ENCODE measurements around the gene TAS2R4. TPM values are rescaled to one million over a fixed set of nuclear protein-coding genes. Genes with fewer than 3 reads are reported as not detected.
A peak's percentile ranks its signal among the peaks of the same experiment; 100 is the strongest.
"Not testable (repeated sequence)": the region's sequence is repeated elsewhere in the genome, so short reads cannot be mapped to it uniquely, and the experiment has no call there.

Gene TAS2R4
- total and polyA plus RNA-seq, 2 experiments from 2014 or later: 0.13 to 0.32 TPM

DNA sequence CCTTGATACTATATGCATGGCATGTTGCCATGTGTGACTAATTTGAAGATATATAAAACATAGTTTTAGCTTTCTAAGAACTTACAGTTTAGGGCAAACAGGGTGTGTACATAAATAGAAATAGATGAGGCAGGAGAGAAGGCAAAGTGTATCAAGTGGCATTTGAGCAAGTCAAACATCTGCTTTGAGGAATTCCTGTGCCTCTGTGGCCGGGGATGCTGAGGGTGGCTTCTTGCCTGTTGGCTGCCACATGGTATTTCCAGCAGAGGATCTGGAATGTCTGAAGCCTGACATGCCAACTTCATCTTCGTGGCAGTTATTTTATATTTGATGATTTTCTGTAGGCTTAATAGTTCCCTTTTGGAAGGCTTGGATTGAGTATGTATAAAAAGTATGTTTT is 32.3 kb upstream of the TAS2R4 start:
- H3K36me3 ChIP-seq (ENCODE audit: low read depth): peaks cover 73% of the 10 kb centered on the region
- no peaks in the 10 kb centered on the region for H4K20me1 ChIP-seq (ENCODE audit: insufficient read depth)
- no peaks in the 10 kb centered on the region for H3K27me3 ChIP-seq (replicated peaks; ENCODE audit: insufficient read depth)
- in situ Hi-C loops (cut with MboI): no loop called here
- H3K4me3 ChIP-seq: no peak overlapping the region
- H3K9me2 ChIP-seq (ENCODE audit: insufficient read depth): no peaks in the 10 kb centered on the region
- no peak overlapping the region for H3K27ac ChIP-seq
- H3K9ac ChIP-seq: no peak overlapping the region
- no peaks in the 10 kb centered on the region for H3K9me3 ChIP-seq (ENCODE audit: low read depth)
- no peak for TF ChIP-seq EZH2 (IDR thresholded peaks at IDR 0.05; ENCODE audit: insufficient read depth, poor library complexity, severe bottlenecking)
- no peak for TF ChIP-seq EZH2phosphoT487 (IDR thresholded peaks at IDR 0.05; ENCODE audit: insufficient read depth, low read depth)
- no peak overlapping the region for H3K4me2 ChIP-seq (ENCODE audit: unreplicated experiment)
- H3F3A ChIP-seq (ENCODE audit: insufficient read depth): no peaks in the 10 kb centered on the region
- H3K79me2 ChIP-seq (ENCODE audit: insufficient read depth): peaks cover 57% of the 10 kb centered on the region
- 3 to 6% methylated on average over 2 of the region's 2 CpGs for WGBS, 2 experiments (ENCODE audit: low coverage in 1 of 2, low lambda C conversion rate in 2 of 2, missing lambda C conversion rate in 2 of 2)
- H2AFZ ChIP-seq: no peak overlapping the region
- H3K4me1 ChIP-seq (ENCODE audit: insufficient read depth): peaks cover 6% of the 10 kb centered on the region; the same call in 1 of the 2 replicates
- DNase-seq: peak; percentile 6

- 95 to 99% methylated on average over 2 of the region's 2 CpGs for WGBS, 2 experiments (ENCODE audit: low coverage in 1 of 2, low lambda C conversion rate in 2 of 2, missing lambda C conversion rate in 2 of 2)
- H3K9ac ChIP-seq: no peak overlapping the region
Measured at GRCh38 chr7:141748396-141748795, 28.1 kb upstream of the TAS2R4 start.

DNA sequence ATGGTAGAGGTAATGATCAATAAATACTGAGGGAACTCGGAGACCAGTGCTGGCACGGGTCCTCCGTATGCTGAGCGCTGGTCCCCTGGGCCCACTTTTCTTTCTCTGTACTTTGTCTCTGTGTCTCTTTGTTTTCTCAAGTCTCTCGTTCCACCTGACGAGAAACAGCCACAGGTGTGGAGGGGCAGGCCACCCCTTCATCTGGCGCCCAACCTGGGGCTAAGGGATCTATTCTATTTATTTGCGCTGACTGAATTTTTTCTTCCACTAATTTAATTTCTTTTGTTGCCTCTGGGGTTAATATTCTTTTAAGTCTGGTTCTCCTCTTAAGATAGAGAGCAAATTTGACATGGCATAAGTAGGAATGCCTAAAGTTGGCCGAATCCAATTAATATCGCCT is 24.6 kb upstream of the TAS2R4 start:
- H3K9ac ChIP-seq; H3K9me2 ChIP-seq (ENCODE audit: insufficient read depth); H2AFZ ChIP-seq; H3F3A ChIP-seq (ENCODE audit: insufficient read depth); H4K20me1 ChIP-seq (ENCODE audit: insufficient read depth); H3K4me2 ChIP-seq (ENCODE audit: unreplicated experiment); in situ Hi-C loops (cut with MboI); H3K4me3 ChIP-seq; H3K27ac ChIP-seq; H3K79me2 ChIP-seq (ENCODE audit: insufficient read depth); H3K9me3 ChIP-seq (ENCODE audit: low read depth); H3K4me1 ChIP-seq (ENCODE audit: insufficient read depth); H3K27me3 ChIP-seq (replicated peaks; ENCODE audit: insufficient read depth): not testable (repeated sequence)
- peak; percentile 15 for DNase-seq
- WGBS, 2 experiments (ENCODE audit: low coverage in 1 of 2, low lambda C conversion rate in 2 of 2, missing lambda C conversion rate in 2 of 2): 96 to 98% methylated on average over 10 of the region's 10 CpGs
- H3K36me3 ChIP-seq (ENCODE audit: low read depth): peaks cover 64% of the 10 kb centered on the region

More at GRCh38 chr7:141748396-141748795, 28.1 kb upstream of the TAS2R4 start:
- H4K20me1 ChIP-seq (ENCODE audit: insufficient read depth): no peaks in the 10 kb centered on the region
- H3K4me2 ChIP-seq (ENCODE audit: unreplicated experiment): no peak overlapping the region
- H2AFZ ChIP-seq: no peak overlapping the region
- no peaks in the 10 kb centered on the region for H3K9me2 ChIP-seq (ENCODE audit: insufficient read depth)
- H3K36me3 ChIP-seq (ENCODE audit: low read depth): peaks cover 88% of the 10 kb centered on the region
- H3K4me1 ChIP-seq (ENCODE audit: insufficient read depth): no peaks in the 10 kb centered on the region
- in situ Hi-C loops (cut with MboI): no loop called here
- DNase-seq: no peak
- TF ChIP-seq EZH2phosphoT487 (IDR thresholded peaks at IDR 0.05; ENCODE audit: insufficient read depth, low read depth) (no peak), EZH2 (IDR thresholded peaks at IDR 0.05; ENCODE audit: insufficient read depth, poor library complexity, severe bottlenecking) (no peak)
- H3K27ac ChIP-seq: no peak overlapping the region
- H3K4me3 ChIP-seq: no peak overlapping the region
- H3K79me2 ChIP-seq (ENCODE audit: insufficient read depth): peaks cover 16% of the 10 kb centered on the region
- peaks cover 5% of the 10 kb centered on the region; the same call in 1 of the 2 replicates for H3F3A ChIP-seq (ENCODE audit: insufficient read depth)
- no peaks in the 10 kb centered on the region for H3K27me3 ChIP-seq (replicated peaks; ENCODE audit: insufficient read depth)
- H3K9me3 ChIP-seq (ENCODE audit: low read depth): peaks cover 3% of the 10 kb centered on the region

DNA sequence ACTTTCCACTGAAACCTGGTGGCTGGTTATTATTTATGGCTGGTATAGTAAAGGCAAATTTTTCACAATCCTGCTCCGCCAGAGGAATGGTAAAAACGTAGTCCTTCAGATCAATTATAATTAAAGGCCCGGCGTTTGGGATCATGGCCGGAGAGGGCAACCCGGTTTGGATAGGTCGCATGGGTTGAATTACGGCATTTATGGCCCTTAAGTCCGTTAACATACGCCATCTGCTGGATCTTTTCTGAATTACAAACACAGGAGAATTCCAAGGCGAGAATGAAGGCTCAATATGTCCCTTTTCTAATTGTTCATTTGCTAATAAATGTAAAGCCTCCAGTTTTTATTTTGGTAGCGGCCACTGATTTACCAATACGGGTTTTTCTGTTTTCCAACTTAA is 23.8 kb upstream of the TAS2R4 start:
- Histone ChIP-seq H3K36me3 (ENCODE audit: low read depth) (peaks cover 61% of the 10 kb centered on the region), H3K79me2 (ENCODE audit: insufficient read depth) (no peaks in the 10 kb centered on the region; the same call in 1 of the 2 replicates), H3K9me3 (ENCODE audit: low read depth) (peaks cover 3% of the 10 kb centered on the region), H2AFZ (no peak overlapping the region), H3K27ac (no peak overlapping the region), H3K4me1 (ENCODE audit: insufficient read depth) (no peaks in the 10 kb centered on the region), H3K4me2 (ENCODE audit: unreplicated experiment) (no peak overlapping the region), H3K27me3 (replicated peaks; ENCODE audit: insufficient read depth) (no peaks in the 10 kb centered on the region), H3K4me3 (no peak overlapping the region), H3K9ac (no peak overlapping the region), H3K9me2 (ENCODE audit: insufficient read depth) (no peaks in the 10 kb centered on the region), H3F3A (ENCODE audit: insufficient read depth) (peaks cover 5% of the 10 kb centered on the region; the same call in 1 of the 2 replicates), H4K20me1 (ENCODE audit: insufficient read depth) (no peaks in the 10 kb centered on the region)
- TF ChIP-seq EZH2 (IDR thresholded peaks at IDR 0.05; ENCODE audit: insufficient read depth, poor library complexity, severe bottlenecking): no peak
- TF ChIP-seq EZH2phosphoT487 (IDR thresholded peaks at IDR 0.05; ENCODE audit: insufficient read depth, low read depth): no peak
- no peak for DNase-seq
- 96% methylated on average over 13 of the region's 13 CpGs for WGBS, 2 experiments (ENCODE audit: low coverage in 1 of 2, low lambda C conversion rate in 2 of 2, missing lambda C conversion rate in 2 of 2)
- in situ Hi-C loops (cut with MboI): no loop called here

- H3K4me3 ChIP-seq: no peak overlapping the region
- H3K27ac ChIP-seq: no peak overlapping the region
- in situ Hi-C loops (cut with MboI): no loop called here
- no peak overlapping the region for H3K9ac ChIP-seq
- H3K9me3 ChIP-seq (ENCODE audit: low read depth): peaks cover 3% of the 10 kb centered on the region
- H3K4me1 ChIP-seq (ENCODE audit: insufficient read depth): no peaks in the 10 kb centered on the region
- no peaks in the 10 kb centered on the region; the same call in 1 of the 2 replicates for H3K79me2 ChIP-seq (ENCODE audit: insufficient read depth)
- peak; percentile 44 for DNase-seq
- H3K4me2 ChIP-seq (ENCODE audit: unreplicated experiment): no peak overlapping the region
- no peaks in the 10 kb centered on the region for H4K20me1 ChIP-seq (ENCODE audit: insufficient read depth)
- no peaks in the 10 kb centered on the region for H3K27me3 ChIP-seq (replicated peaks; ENCODE audit: insufficient read depth)
- whole genome bisulfite sequencing, 2 experiments (ENCODE audit: low coverage in 1 of 2, low lambda C conversion rate in 2 of 2, missing lambda C conversion rate in 2 of 2): 80 to 85% methylated on average over 6 of the region's 6 CpGs
- H3K36me3 ChIP-seq (ENCODE audit: low read depth): peaks cover 54% of the 10 kb centered on the region
- peaks cover 5% of the 10 kb centered on the region; the same call in 1 of the 2 replicates for H3F3A ChIP-seq (ENCODE audit: insufficient read depth)
- H2AFZ ChIP-seq: no peak overlapping the region
- no peaks in the 10 kb centered on the region for H3K9me2 ChIP-seq (ENCODE audit: insufficient read depth)
- TF ChIP-seq EZH2phosphoT487 (IDR thresholded peaks at IDR 0.05; ENCODE audit: insufficient read depth, low read depth): no peak
- no peak for TF ChIP-seq EZH2 (IDR thresholded peaks at IDR 0.05; ENCODE audit: insufficient read depth, poor library complexity, severe bottlenecking)
Measured at GRCh38 chr7:141754939-141755338, 21.5 kb upstream of the TAS2R4 start.
